Common myeloid progenitor, CD34-positive (primary cell): Measurements from ENCODE around the gene IQGAP2.

Experiments
- CTCF ChIA-PET: fragments of 350-600 bp; sonication (Branson Sonifier 250); formaldehyde crosslinking; loops from one replicate; lab custom pipeline; 2021; ENCODE audit warnings: antibody characterized with exemption; lab: Charles Lee
- POLR2A ChIA-PET: fragments of 350-600 bp; sonication (Branson Sonifier 250); formaldehyde crosslinking; loops from one replicate; lab custom pipeline; 2021; ENCODE audit warnings: antibody characterized with exemption; lab: Charles Lee
- DNase-seq, 3 donors: peaks; one replicate each; pipeline versions ENCODE4 v3.0.0 to v3.0.0-alpha.2; 2013
- H3K27ac ChIP-seq, 2 experiments: 1 replicate in 1 of 2; 2 replicates in 1 of 2; pipeline ENCODE4 v1.7.0; 2013; ENCODE audit warnings: inconsistent platforms in 2 of 2, low read length in 2 of 2, mild to moderate bottlenecking in 2 of 2, low read depth in 1 of 2, moderate library complexity in 1 of 2; ENCODE audit not compliant: severe bottlenecking in 2 of 2, insufficient read depth in 1 of 2, poor library complexity in 1 of 2
- H3K27me3 ChIP-seq, 5 experiments: replicated peaks in 2 of 5; 1 replicate in 3 of 5; 2 replicates in 2 of 5; pipeline versions ENCODE4 v1.6.1 to v1.7.0; 2013; ENCODE audit warnings: low read length in 4 of 5, mild to moderate bottlenecking in 2 of 5, moderate library complexity in 2 of 5, inconsistent platforms in 1 of 5; ENCODE audit not compliant: insufficient read depth in 5 of 5, control insufficient read depth in 4 of 5
- H3K36me3 ChIP-seq, 4 experiments: 1 replicate in 2 of 4; 2 replicates in 2 of 4; pipeline versions ENCODE4 v1.6.1 to v1.7.0; 2013; ENCODE audit warnings: low read length in 3 of 4, control low read depth in 1 of 4, mild to moderate bottlenecking in 1 of 4; ENCODE audit not compliant: control insufficient read depth in 4 of 4, insufficient read depth in 4 of 4
- H3K4me1 ChIP-seq, 4 experiments: 1 replicate in 3 of 4; 2 replicates in 1 of 4; pipeline versions ENCODE4 v1.6.1 to v1.7.1; 2013; ENCODE audit warnings: low read length in 3 of 4, mild to moderate bottlenecking in 3 of 4, control low read depth in 1 of 4, inconsistent platforms in 1 of 4, moderate library complexity in 1 of 4; ENCODE audit not compliant: control insufficient read depth in 4 of 4, insufficient read depth in 4 of 4; ENCODE audit errors: control extremely low read depth in 1 of 4
- H3K4me3 ChIP-seq, 7 experiments: 1 replicate in 4 of 7; 2 replicates in 3 of 7; pipeline versions ENCODE4 v1.5.1 to v1.7.0; 2013; ENCODE audit warnings: mild to moderate bottlenecking in 7 of 7, low read length in 6 of 7, moderate library complexity in 6 of 7, inconsistent platforms in 2 of 7, low read depth in 2 of 7, control low read depth in 1 of 7; ENCODE audit not compliant: insufficient read depth in 4 of 7, control insufficient read depth in 1 of 7; ENCODE audit errors: extremely low read depth in 1 of 7
- H3K9me3 ChIP-seq, 5 experiments: 1 replicate in 4 of 5; 2 replicates in 1 of 5; pipeline versions ENCODE4 v1.6.1 to v1.7.1; 2013; ENCODE audit warnings: low read length in 4 of 5, mild to moderate bottlenecking in 2 of 5, inconsistent platforms in 1 of 5, low read depth in 1 of 5, moderate library complexity in 1 of 5; ENCODE audit not compliant: control insufficient read depth in 4 of 5, insufficient read depth in 2 of 5; ENCODE audit errors: control extremely low read depth in 1 of 5
- WGBS: methylation state at CpG from one replicate; pipeline ENCODE4 v1.1.5; 2013; ENCODE audit not compliant: insufficient coverage; 5-methylcytosine and 5-hydroxymethylcytosine counted together

IQGAP2 gene

GRCh38 chr5:76693141-76693540 is 290.1 kb downstream of the IQGAP2 start:
- H3K4me3 ChIP-seq, result no peak overlapping the region
- POLR2A ChIA-PET, result no interaction called here
- H3K9me3 ChIP-seq, result no peaks in the 10 kb centered on the region
- CTCF ChIA-PET, result interaction anchor here (0.7 to 1.9 kb wide), 7 partner anchors 9 to 84 kb away, joined by 3 to 6 read pairs (median 4); no protein-coding TSS in a partner anchor
- no CpG with 5 or more reads among the region's 3 CpGs for WGBS
- H3K27ac ChIP-seq, result no peak overlapping the region
- no peaks in the 10 kb centered on the region for H3K27me3 ChIP-seq
- H3K4me1 ChIP-seq, result peaks cover 0 to 11% (median 1%) of the 10 kb centered on the region in 4 experiments
- DNase-seq, result no peak
- H3K36me3 ChIP-seq, result peaks cover 37 to 84% (median 55%) of the 10 kb centered on the region in 4 experiments

- POLR2A ChIA-PET, result no interaction called here
- Histone ChIP-seq H3K27me3 (no peaks in the 10 kb centered on the region), H3K4me3 (no peak overlapping the region), H3K36me3 (peaks cover 37 to 79% (median 52%) of the 10 kb centered on the region in 4 experiments), H3K27ac (peak overlapping the region in 1 of 2 experiments; percentile 18), H3K9me3 (no peaks in the 10 kb centered on the region), H3K4me1 (peaks cover 0 to 11% (median 1%) of the 10 kb centered on the region in 4 experiments)
- CTCF ChIA-PET, result interaction anchor here (0.9 to 2.0 kb wide), 5 partner anchors 8 to 80 kb away, joined by 3 to 7 read pairs (median 3); no protein-coding TSS in a partner anchor
- WGBS, result no CpG with 5 or more reads among the region's 2 CpGs
- no peak for DNase-seq
Observed at GRCh38 chr5:76694317-76694716, 291.2 kb downstream of the IQGAP2 start.

GRCh38 chr5:76695346-76695745 is 292.3 kb downstream of the IQGAP2 start:
- H3K4me3 ChIP-seq, result no peak overlapping the region
- no peak for DNase-seq
- POLR2A ChIA-PET, result no interaction called here
- H3K9me3 ChIP-seq, result no peaks in the 10 kb centered on the region
- WGBS, result 91% methylated on average over 4 of the region's 6 CpGs
- peaks cover 31 to 75% (median 51%) of the 10 kb centered on the region in 4 experiments for H3K36me3 ChIP-seq
- no peak overlapping the region for H3K27ac ChIP-seq
- peaks cover 0 to 11% (median 1%) of the 10 kb centered on the region in 4 experiments for H3K4me1 ChIP-seq
- CTCF ChIA-PET, result interaction anchor here (0.7 to 2.0 kb wide), 5 partner anchors 13 to 79 kb away, joined by 3 to 7 read pairs (median 3); no protein-coding TSS in a partner anchor
- no peaks in the 10 kb centered on the region for H3K27me3 ChIP-seq

- no CpG with 5 or more reads among the region's 1 CpG for WGBS
- peak overlapping the region; percentile 4 to 67 for H3K27ac ChIP-seq
- CTCF ChIA-PET, result interaction anchor here (0.9 to 2.0 kb wide), 3 partner anchors 12 to 78 kb away, joined by 3 to 7 read pairs (median 3); no protein-coding TSS in a partner anchor
Observed at GRCh38 chr5:76696251-76696650, 293.2 kb downstream of the IQGAP2 start.

GRCh38 chr5:76697670-76698069 is 294.6 kb downstream of the IQGAP2 start:
- no CpG with 5 or more reads among the region's 5 CpGs for WGBS
- peak in 1 of 3 donors; percentile 51 for DNase-seq
- peaks cover 31 to 79% (median 61%) of the 10 kb centered on the region in 4 experiments for H3K36me3 ChIP-seq
- H3K9me3 ChIP-seq, result no peaks in the 10 kb centered on the region
- H3K4me1 ChIP-seq, result peaks cover 0 to 8% (median 1%) of the 10 kb centered on the region in 4 experiments
- peak overlapping the region in 1 of 2 experiments; percentile 20 for H3K27ac ChIP-seq
- no peaks in the 10 kb centered on the region for H3K27me3 ChIP-seq
- ChIA-PET POLR2A (no interaction called here), CTCF (interaction anchor here (1.0 kb wide), 1 partner anchor 18 kb away, joined by 3 read pairs; no protein-coding TSS in a partner anchor)
- H3K4me3 ChIP-seq, result no peak overlapping the region

More at GRCh38 chr5:76696251-76696650, 293.2 kb downstream of the IQGAP2 start:
- H3K9me3 ChIP-seq, result no peaks in the 10 kb centered on the region
- POLR2A ChIA-PET, result interaction anchor here (1.1 kb wide), 1 partner anchor 18 kb away, joined by 3 read pairs; no protein-coding TSS in a partner anchor
- no peaks in the 10 kb centered on the region for H3K27me3 ChIP-seq
- H3K4me1 ChIP-seq, result peaks cover 0 to 8% (median 1%) of the 10 kb centered on the region in 4 experiments
- peaks cover 29 to 77% (median 55%) of the 10 kb centered on the region in 4 experiments for H3K36me3 ChIP-seq
- peak overlapping the region in 2 of 7 experiments; percentile 7 to 15 for H3K4me3 ChIP-seq
- DNase-seq, result peak; percentile 55 to 68 (median 58)

- POLR2A ChIA-PET, result no interaction called here
Observed at GRCh38 chr5:76700571-76700970, 297.5 kb downstream of the IQGAP2 start.

GRCh38 chr5:76701298-76701697 is 298.2 kb downstream of the IQGAP2 start:
- DNase-seq, result no peak
- no peaks in the 10 kb centered on the region for H3K27me3 ChIP-seq
- H3K9me3 ChIP-seq, result no peaks in the 10 kb centered on the region
- H3K4me1 ChIP-seq, result peaks cover under 1 to 14% (median 11%) of the 10 kb centered on the region in 4 experiments
- WGBS, result 100% methylated on average over 1 of the region's 2 CpGs
- H3K27ac ChIP-seq, result no peak overlapping the region
- ChIA-PET CTCF (interaction anchor here (1.3 to 1.8 kb wide), 3 partner anchors 8 to 90 kb away, joined by 3 to 4 read pairs (median 3); no protein-coding TSS in a partner anchor), POLR2A (no interaction called here)
- H3K36me3 ChIP-seq, result peaks cover 23 to 59% (median 42%) of the 10 kb centered on the region in 4 experiments
- no peak overlapping the region for H3K4me3 ChIP-seq

More at GRCh38 chr5:76700571-76700970, 297.5 kb downstream of the IQGAP2 start:
- Histone ChIP-seq H3K27ac (no peak overlapping the region), H3K4me3 (no peak overlapping the region), H3K27me3 (no peaks in the 10 kb centered on the region), H3K9me3 (no peaks in the 10 kb centered on the region), H3K4me1 (peaks cover 3 to 15% (median 7%) of the 10 kb centered on the region in 4 experiments), H3K36me3 (peaks cover 24 to 64% (median 42%) of the 10 kb centered on the region in 4 experiments)
- DNase-seq, result no peak
- CTCF ChIA-PET, result interaction anchor here (1.2 to 1.3 kb wide), 2 partner anchors 17 to 59 kb away, joined by 3 read pairs; no protein-coding TSS in a partner anchor
- no CpG with 5 or more reads among the region's 2 CpGs for WGBS
